Thyroid gland (tissue), 4 donors: ENCODE measurements around the gene MPP7.

Experiments
- CTCF ChIP-seq, 6 experiments: fragments of 200-600 bp in 3 of 6; fragments of 450-650 bp in 3 of 6; sonication (generic) in 3 of 6; IDR thresholded peaks; one replicate each; pipeline ENCODE4 v1.5.1; 2016 to 2019; ENCODE audit warnings: antibody characterized with exemption in 6 of 6, mild to moderate bottlenecking in 2 of 6, inconsistent platforms in 1 of 6, moderate library complexity in 1 of 6
- POLR2A ChIP-seq, 2 donors: fragments of 450-650 bp; IDR thresholded peaks; one replicate each; pipeline ENCODE4 v1.6.1; 2017; ENCODE audit warnings: antibody characterized with exemption in 2 of 2, mild to moderate bottlenecking in 2 of 2, moderate library complexity in 1 of 2

GRCh38 chr10:28294809-28295208, 8.1 kb downstream of the MPP7 start:
- TF ChIP-seq POLR2A (IDR thresholded peaks at IDR 0.05), result no peak
- no peak for TF ChIP-seq CTCF (IDR thresholded peaks at IDR 0.05)
